ENCODE results near the gene RPL39. TPM values are rescaled to one million over a fixed set of nuclear protein-coding genes. Genes with fewer than 3 reads are reported as not detected.
"Not testable (repeated sequence)": the region's sequence is repeated elsewhere in the genome, so short reads cannot be mapped to it uniquely, and the experiment has no call there.

RPL39 gene
- total RNA-seq, 3 donors from 2014 or later: 7,705 to 9,033 (median 8,363) TPM

DNA sequence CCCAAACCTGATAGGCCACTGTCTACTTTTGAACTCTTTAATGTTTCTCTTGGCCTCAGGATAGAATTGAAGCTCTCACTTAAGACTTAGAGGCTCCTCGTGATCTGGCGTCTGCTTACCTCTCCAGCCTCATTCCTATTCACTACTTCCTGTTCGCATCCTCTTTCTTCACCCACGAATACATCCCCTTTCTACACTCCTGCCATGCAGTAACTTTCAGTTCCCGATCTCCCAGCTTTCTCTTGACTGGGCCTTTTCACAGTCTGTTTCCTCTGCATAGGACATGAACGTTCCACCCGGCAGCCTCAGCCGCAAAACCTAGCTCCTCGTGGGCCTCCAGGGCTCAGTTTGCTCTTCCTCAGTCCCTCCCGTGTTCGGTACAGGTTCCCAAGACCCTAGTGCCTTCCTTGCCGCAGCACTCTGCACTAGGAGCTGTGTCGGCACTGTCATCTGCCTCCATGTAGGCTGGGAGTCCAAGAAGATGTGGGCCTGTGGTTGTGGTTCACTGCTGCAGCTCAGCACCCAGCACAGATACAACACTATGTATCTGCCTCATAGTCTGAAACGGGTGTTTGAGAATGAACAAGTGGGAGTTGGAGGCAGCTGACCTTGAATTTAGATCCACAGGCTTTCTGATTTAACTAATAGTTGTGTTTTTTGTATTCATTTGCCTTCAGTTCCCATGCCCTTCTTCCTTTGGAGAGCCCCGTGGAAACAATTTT, 15.8 kb downstream of the RPL39 start:
- DNase-seq (ENCODE audit: low spot score in 2 of 2): no peak
- no peak overlapping the region for H3K4me3 ChIP-seq
- H3K27me3 ChIP-seq: peaks cover 0 to 3% of the 10 kb centered on the region in 2 donors
- H3K9me3 ChIP-seq: no peaks in the 10 kb centered on the region
- no peaks in the 10 kb centered on the region for H3K4me1 ChIP-seq
- H3K27ac ChIP-seq: no peak overlapping the region
- intact Hi-C loops (cut with DNase I; ENCODE audit: low total_unique reads): no loop called here
- H3K36me3 ChIP-seq: no peaks in the 10 kb centered on the region
- TF ChIP-seq POLR2A (IDR thresholded peaks at IDR 0.05) (no peak), POLR2AphosphoS5 (IDR thresholded peaks at IDR 0.05) (no peak)
- TF ChIP-seq, protein P1, sequence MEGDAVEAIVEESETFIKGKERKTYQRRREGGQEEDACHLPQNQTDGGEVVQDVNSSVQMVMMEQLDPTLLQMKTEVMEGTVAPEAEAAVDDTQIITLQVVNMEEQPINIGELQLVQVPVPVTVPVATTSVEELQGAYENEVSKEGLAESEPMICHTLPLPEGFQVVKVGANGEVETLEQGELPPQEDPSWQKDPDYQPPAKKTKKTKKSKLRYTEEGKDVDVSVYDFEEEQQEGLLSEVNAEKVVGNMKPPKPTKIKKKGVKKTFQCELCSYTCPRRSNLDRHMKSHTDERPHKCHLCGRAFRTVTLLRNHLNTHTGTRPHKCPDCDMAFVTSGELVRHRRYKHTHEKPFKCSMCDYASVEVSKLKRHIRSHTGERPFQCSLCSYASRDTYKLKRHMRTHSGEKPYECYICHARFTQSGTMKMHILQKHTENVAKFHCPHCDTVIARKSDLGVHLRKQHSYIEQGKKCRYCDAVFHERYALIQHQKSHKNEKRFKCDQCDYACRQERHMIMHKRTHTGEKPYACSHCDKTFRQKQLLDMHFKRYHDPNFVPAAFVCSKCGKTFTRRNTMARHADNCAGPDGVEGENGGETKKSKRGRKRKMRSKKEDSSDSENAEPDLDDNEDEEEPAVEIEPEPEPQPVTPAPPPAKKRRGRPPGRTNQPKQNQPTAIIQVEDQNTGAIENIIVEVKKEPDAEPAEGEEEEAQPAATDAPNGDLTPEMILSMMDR (IDR thresholded peaks at IDR 0.05): no peak

DNA sequence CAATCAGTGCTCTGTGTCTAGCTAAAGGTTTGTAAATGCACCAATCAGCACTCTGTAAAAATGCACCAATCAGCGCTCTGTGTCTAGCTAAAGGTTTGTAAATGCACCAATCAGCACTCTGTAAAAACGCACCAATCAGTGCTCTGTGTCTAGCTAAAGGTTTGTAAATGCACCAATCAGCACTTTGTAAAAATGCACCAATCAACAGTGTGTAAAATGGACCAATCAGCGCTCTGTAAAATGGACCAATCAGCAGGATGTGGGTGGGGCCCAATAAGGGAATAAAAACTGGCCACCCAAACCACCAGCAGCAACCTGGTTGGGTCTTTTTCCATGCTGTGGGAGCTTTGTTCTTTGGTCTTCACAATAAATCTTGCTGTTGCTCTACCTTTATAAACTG, 22.0 kb downstream of the RPL39 start:
- H3K27ac ChIP-seq; H3K36me3 ChIP-seq; intact Hi-C loops (cut with DNase I; ENCODE audit: low total_unique reads); H3K4me3 ChIP-seq; H3K9me3 ChIP-seq; DNase-seq (ENCODE audit: low spot score in 2 of 2); H3K27me3 ChIP-seq; H3K4me1 ChIP-seq: not testable (repeated sequence)

DNA sequence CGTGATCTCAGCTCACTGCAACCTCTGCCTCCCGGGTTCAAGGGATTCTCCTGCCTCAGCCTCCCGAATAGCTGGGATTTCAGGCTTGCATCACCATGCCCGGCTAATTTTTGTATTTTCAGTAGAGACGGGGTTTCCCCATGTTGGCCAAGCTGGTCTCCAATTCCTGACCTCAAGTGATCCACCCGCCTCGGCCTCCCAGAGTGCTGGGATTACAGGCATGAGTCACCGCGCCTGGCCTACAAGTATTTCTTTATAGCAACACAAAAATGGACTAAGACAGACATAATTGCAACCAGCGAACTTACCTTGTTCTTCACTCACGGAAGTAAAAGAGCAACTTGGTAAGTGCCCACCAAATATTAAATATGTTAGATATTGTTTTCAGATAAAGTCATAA, 23.0 kb downstream of the RPL39 start:
- DNase-seq (ENCODE audit: low spot score in 2 of 2); H3K4me1 ChIP-seq; H3K27me3 ChIP-seq; H3K36me3 ChIP-seq; H3K9me3 ChIP-seq; H3K4me3 ChIP-seq; intact Hi-C loops (cut with DNase I; ENCODE audit: low total_unique reads); H3K27ac ChIP-seq: not testable (repeated sequence)

DNA sequence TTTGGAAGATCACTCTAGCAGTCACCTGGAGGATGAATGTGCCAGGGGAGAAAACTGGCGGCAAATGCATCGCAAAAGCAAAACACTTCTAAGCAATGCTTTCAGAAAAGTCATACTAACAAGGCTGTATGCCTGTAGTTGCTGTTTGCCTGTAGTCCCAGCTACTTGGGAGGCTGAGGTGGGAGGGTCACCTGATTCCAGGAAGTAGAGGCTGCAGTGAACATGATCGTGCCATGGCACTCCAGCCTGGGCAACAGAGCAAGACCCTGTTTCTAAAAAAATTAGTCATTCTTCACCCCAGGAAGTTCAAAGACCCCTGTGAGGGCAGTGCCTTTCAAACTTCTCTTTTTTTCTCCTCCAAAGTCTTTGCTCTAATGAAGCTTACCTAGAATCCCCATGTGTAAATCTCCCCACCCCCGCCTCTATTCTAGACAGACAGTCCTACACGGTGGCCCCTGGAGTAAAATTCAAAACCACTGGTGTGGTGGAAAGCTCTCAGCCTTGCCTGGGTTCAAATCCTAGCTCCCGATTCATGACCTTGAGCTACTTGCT, 27.5 kb downstream of the RPL39 start:
- H3K4me1 ChIP-seq: no peaks in the 10 kb centered on the region

DNA sequence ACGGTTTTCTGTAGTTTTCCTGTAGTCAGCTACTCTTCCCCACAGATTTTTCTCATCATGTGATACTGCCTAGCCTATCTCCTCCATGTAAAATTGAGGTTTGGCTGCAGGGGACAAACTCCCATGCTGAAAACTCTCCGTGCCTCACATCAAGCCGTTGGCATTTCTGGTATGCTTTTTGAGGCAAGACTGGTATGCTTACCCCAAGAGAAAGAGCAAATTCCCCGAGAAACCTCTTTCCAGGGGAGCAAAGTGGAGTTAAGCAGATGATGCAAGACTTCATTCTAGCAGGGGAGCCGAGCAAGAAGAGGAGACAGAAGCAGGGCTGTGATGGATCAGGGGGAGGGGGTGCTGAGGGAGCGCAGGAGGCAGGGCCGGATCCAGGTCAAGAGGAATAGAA, 28.2 kb downstream of the RPL39 start:
- Histone ChIP-seq H3K27ac (no peak overlapping the region), H3K36me3 (no peaks in the 10 kb centered on the region), H3K9me3 (no peaks in the 10 kb centered on the region), H3K4me1 (no peaks in the 10 kb centered on the region), H3K27me3 (peaks cover 0 to 13% of the 10 kb centered on the region in 2 donors), H3K4me3 (no peak overlapping the region)
- TF ChIP-seq POLR2AphosphoS5 (IDR thresholded peaks at IDR 0.05): no peak
- no peak for TF ChIP-seq POLR2A (IDR thresholded peaks at IDR 0.05)
- TF ChIP-seq, protein P1 (IDR thresholded peaks at IDR 0.05): no peak
- DNase-seq (ENCODE audit: low spot score in 2 of 2): no peak
- intact Hi-C loops (cut with DNase I; ENCODE audit: low total_unique reads): no loop called here

More for the DNA sequence above, 27.5 kb downstream of the RPL39 start:
- no peak overlapping the region for H3K4me3 ChIP-seq
- H3K27me3 ChIP-seq: peaks cover 0 to 13% of the 10 kb centered on the region in 2 donors
- TF ChIP-seq POLR2AphosphoS5 (IDR thresholded peaks at IDR 0.05) (no peak), POLR2A (IDR thresholded peaks at IDR 0.05) (no peak)
- TF ChIP-seq, protein P1 (IDR thresholded peaks at IDR 0.05): no peak
- intact Hi-C loops (cut with DNase I; ENCODE audit: low total_unique reads): no loop called here
- no peaks in the 10 kb centered on the region for H3K36me3 ChIP-seq
- no peaks in the 10 kb centered on the region for H3K9me3 ChIP-seq
- no peak for DNase-seq (ENCODE audit: low spot score in 2 of 2)
- H3K27ac ChIP-seq: no peak overlapping the region

DNA sequence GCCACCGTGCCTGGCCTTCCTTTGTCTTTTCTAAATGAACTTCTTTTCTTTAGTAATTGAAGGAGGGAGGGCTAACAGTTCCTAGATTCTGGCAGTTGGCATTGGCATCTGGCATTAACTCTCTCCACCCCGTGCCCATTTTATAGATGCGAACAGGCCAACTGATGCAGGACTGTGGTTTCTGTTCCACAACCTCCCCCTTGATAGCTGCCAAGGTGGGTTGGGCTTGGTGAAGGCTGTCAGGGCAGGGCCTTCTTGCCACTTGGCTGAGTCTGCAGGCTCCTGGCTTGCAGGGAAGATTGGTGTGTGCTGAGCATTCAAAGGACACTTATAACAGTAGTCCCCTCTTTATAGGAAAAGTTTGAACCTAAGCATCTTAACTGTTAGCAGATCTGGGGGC, 28.7 kb downstream of the RPL39 start:
- Histone ChIP-seq H3K4me3 (no peak overlapping the region), H3K9me3 (no peaks in the 10 kb centered on the region), H3K36me3 (no peaks in the 10 kb centered on the region), H3K27ac (no peak overlapping the region), H3K4me1 (no peaks in the 10 kb centered on the region), H3K27me3 (peaks cover 0 to 17% of the 10 kb centered on the region in 2 donors)
- TF ChIP-seq POLR2A (IDR thresholded peaks at IDR 0.05) (no peak), POLR2AphosphoS5 (IDR thresholded peaks at IDR 0.05) (no peak)
- TF ChIP-seq, protein P1 (IDR thresholded peaks at IDR 0.05): no peak
- intact Hi-C loops (cut with DNase I; ENCODE audit: low total_unique reads): no loop called here
- no peak for DNase-seq (ENCODE audit: low spot score in 2 of 2)
